SK-N-MC (cell line): Measurements from ENCODE around the gene LAG3.

Source experiments
- DNase-seq: peaks from one replicate; pipeline ENCODE4 v3.0.0-alpha.2; 2011; ENCODE audit warnings: low read depth, low spot score
- H3K27ac ChIP-seq: fragments of 200-600 bp; sonication (generic); 2 replicates; pipeline ENCODE4 v1.5.1; 2016; ENCODE audit warnings: mixed run types
- H3K36me3 ChIP-seq: fragments of 200-600 bp; sonication (generic); 2 replicates; pipeline ENCODE4 v1.6.1; 2017; ENCODE audit warnings: antibody characterized with exemption, low read length, mixed read lengths; ENCODE audit not compliant: insufficient read depth
- H3K4me3 ChIP-seq: fragments of 200-600 bp; sonication (generic); 2 replicates; pipeline ENCODE4 v1.5.1; 2016
- H3K9ac ChIP-seq: fragments of 200-600 bp; sonication (generic); 2 replicates; pipeline ENCODE4 v1.8.0; 2017; ENCODE audit warnings: mixed run types, mixed read lengths; ENCODE audit not compliant: insufficient read length
- H3K9me3 ChIP-seq: fragments of 200-600 bp; sonication (generic); 2 replicates; pipeline ENCODE4 v1.6.1; 2017; ENCODE audit warnings: low read depth, mild to moderate bottlenecking, antibody characterized with exemption, low read length, moderate library complexity, mixed read lengths
- EZH2 ChIP-seq: fragments of 200-600 bp; sonication (generic); IDR thresholded peaks from one replicate; pipeline ENCODE4 v1.6.1; 2017; ENCODE audit warnings: antibody characterized with exemption
- FOXP2 ChIP-seq: optimal IDR thresholded peaks from 2 replicates; pipeline ENCODE3; 2011; ENCODE audit warnings: mild to moderate bottlenecking, moderate library complexity; ENCODE audit not compliant: insufficient read depth; ENCODE audit errors: extremely low read length, control extremely low read depth
- POLR2AphosphoS5 ChIP-seq: IDR thresholded peaks from 2 replicates; pipeline ENCODE4 v1.6.1; 2012; ENCODE audit warnings: mild to moderate bottlenecking, low read depth, low read length, borderline replicate concordance

LAG3 gene

GRCh38 chr12:6772331-6772695 lies at the start of gene LAG3:
LAG3 (plus strand) TSS chr12:6772520; CDS start chr12:6772853, 333 bp downstream.
- no peak for DNase-seq
- TF ChIP-seq POLR2AphosphoS5 (no peak), FOXP2 (no peak), EZH2 (no peak)
- Histone ChIP-seq H3K27ac (0 out of 2 replicates have a peak within 1 kb of the TSS, but pooled peaks have one; percentile 39), H3K9ac (no peak within 1 kb of the TSS), H3K36me3 (peaks cover 21% of the 10 kb centered on the region; the same call in 1 of the 2 replicates), H3K9me3 (no peaks in the 10 kb centered on the region), H3K4me3 (no peak within 1 kb of the TSS)

GRCh38 chr12:6722863-6723262 lies 49.5 kb upstream of the LAG3 start:
- no peak for TF ChIP-seq EZH2
- no peak for TF ChIP-seq POLR2AphosphoS5
- no peak for TF ChIP-seq FOXP2
- no peak for DNase-seq
- Histone ChIP-seq H3K36me3 (peaks cover 7% of the 10 kb centered on the region; the same call in 1 of the 2 replicates), H3K9ac (peak overlapping the region; percentile 97), H3K4me3 (peak overlapping the region; percentile 87), H3K27ac (peak overlapping the region; percentile 93; the same call in 1 of the 2 replicates), H3K9me3 (no peaks in the 10 kb centered on the region)

- Histone ChIP-seq H3K27ac (peak within 1 kb of the TSS; percentile 93), H3K9me3 (no peaks in the 10 kb centered on the region), H3K9ac (peak within 1 kb of the TSS; percentile 97), H3K4me3 (peak within 1 kb of the TSS; percentile 87), H3K36me3 (peaks cover 17% of the 10 kb centered on the region; the same call in 1 of the 2 replicates)
- DNase-seq = peak; percentile 96
- TF ChIP-seq POLR2AphosphoS5 (peak; percentile 81), FOXP2 (peak; percentile 73), EZH2 (no peak)
Measured at GRCh38 chr12:6723607-6724408, 48.5 kb upstream of the LAG3 start, which contains the start of gene COPS7A. COPS7A (plus strand) TSS chr12:6724046; CDS start chr12:6724657, 611 bp downstream.

GRCh38 chr12:6724409-6724797 lies 47.9 kb upstream of the LAG3 start:
- Histone ChIP-seq H3K27ac (peak overlapping the region; percentile 79), H3K4me3 (peak overlapping the region; percentile 87)
- no peak for DNase-seq

DNA sequence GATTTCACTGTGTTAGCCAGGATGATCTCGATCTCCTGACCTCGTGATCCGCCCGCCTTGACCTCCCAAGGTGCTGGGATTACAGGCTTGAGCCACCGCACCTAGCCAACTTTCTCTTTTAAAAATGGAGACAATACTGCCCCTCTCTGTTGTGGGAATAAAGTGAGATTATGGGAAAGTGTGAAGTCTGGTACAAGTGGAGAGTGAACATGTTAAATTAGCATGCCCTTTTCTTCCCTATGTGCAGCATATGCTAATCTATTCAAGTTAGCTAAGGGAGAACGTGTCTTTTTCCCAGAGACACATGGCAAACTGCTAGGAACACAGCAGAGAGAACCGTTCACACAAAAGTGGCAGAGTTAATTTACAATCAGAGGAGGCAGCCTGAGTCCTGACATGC lies 47.0 kb upstream of the LAG3 start:
- no peak for TF ChIP-seq EZH2
- no peak for TF ChIP-seq FOXP2
- no peak for TF ChIP-seq POLR2AphosphoS5
- Histone ChIP-seq H3K36me3 (peaks cover 32% of the 10 kb centered on the region), H3K27ac (no peak overlapping the region), H3K9me3 (no peaks in the 10 kb centered on the region), H3K4me3 (no peak overlapping the region), H3K9ac (no peak overlapping the region)
- no peak for DNase-seq

More at GRCh38 chr12:6724409-6724797, 47.9 kb upstream of the LAG3 start:
- peaks cover 23% of the 10 kb centered on the region; the same call in 1 of the 2 replicates for H3K36me3 ChIP-seq
- TF ChIP-seq FOXP2 = peak; percentile 10
- TF ChIP-seq POLR2AphosphoS5 = no peak
- H3K9ac ChIP-seq = peak overlapping the region; percentile 97
- no peaks in the 10 kb centered on the region for H3K9me3 ChIP-seq

DNA sequence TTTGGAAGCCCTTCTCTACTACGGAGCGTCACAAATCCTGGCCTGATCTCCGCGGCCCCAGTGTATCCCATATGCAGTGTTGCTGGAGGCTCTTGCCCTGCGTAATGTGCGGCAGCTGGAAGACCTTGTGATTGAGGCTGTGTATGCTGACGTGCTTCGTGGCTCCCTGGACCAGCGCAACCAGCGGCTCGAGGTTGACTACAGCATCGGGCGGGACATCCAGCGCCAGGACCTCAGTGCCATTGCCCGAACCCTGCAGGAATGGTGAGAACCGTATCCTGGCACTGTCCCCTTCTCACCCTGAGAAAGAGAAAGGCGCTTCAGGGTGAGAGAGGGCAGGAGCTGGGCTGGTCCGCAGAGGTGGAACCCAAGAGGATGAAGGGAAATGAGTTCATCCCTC lies 43.1 kb upstream of the LAG3 start:
- Histone ChIP-seq H3K27ac (no peak overlapping the region), H3K9me3 (no peaks in the 10 kb centered on the region), H3K9ac (no peak overlapping the region), H3K4me3 (no peak overlapping the region), H3K36me3 (peaks cover 46% of the 10 kb centered on the region)
- TF ChIP-seq FOXP2 (no peak), EZH2 (no peak), POLR2AphosphoS5 (no peak)
- no peak for DNase-seq

- no peaks in the 10 kb centered on the region for H3K9me3 ChIP-seq
- peaks cover 54% of the 10 kb centered on the region for H3K36me3 ChIP-seq
- H3K4me3 ChIP-seq = no peak overlapping the region
- no peak overlapping the region for H3K9ac ChIP-seq
- no peak for DNase-seq
- no peak overlapping the region for H3K27ac ChIP-seq
- TF ChIP-seq EZH2 (no peak), POLR2AphosphoS5 (no peak), FOXP2 (no peak)
Measured at GRCh38 chr12:6730169-6730568, 42.2 kb upstream of the LAG3 start.

DNA sequence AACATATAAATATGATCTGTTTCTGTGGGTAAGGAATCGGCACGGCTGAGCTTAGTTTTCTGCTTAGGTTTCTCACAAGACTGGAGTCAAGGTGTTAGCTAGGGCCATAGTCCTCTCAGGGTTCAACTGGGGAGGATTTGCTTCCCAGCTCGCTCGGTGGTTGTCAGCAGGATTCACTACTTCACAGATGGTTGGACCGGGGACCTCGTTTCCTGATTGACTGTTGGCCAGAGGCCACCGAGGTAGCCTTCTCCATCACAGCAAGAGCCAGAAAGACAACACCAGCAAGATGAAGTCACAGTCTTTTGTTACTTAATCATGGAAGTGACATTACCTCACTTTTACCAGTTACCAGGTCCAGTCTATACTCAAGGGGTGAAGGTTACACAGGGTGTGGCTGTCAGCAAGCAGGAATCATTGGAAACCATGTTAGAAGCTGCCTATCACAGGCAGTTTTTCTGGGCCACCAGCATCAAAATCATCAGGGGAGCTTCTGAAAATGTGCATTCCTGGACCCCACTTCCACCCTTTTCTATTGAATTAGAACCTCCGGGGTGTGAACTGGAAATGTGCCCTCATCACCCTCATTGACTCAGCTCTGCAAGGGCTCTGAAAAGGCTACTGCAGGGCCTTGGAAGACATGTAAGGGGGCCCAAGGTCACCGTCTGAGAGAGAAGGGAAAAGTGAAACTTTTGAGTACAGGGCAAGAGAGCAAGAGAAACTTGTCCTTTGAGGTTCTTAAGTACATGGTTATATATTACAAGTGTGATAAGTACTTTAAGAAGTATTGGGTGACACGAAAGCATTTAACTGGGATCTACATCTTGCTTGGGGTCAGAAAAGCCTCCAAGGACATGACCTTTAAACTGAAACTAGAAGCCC lies 37.6 kb upstream of the LAG3 start:
- Histone ChIP-seq H3K27ac (no peak overlapping the region), H3K9me3 (no peaks in the 10 kb centered on the region), H3K36me3 (peaks cover 31% of the 10 kb centered on the region), H3K9ac (no peak overlapping the region), H3K4me3 (no peak overlapping the region)
- TF ChIP-seq POLR2AphosphoS5 (no peak), FOXP2 (no peak), EZH2 (no peak)
- DNase-seq = no peak
